Hepatocyte (in vitro differentiated cells): Measurements from ENCODE around the gene ANKRD20A1. TPM values are rescaled to one million over a fixed set of nuclear protein-coding genes. Genes with fewer than 3 reads are reported as not detected.
"Not testable (repeated sequence)": the region's sequence is repeated elsewhere in the genome, so short reads cannot be mapped to it uniquely, and the experiment has no call there.

Experiments
- DNase-seq: peaks from one replicate; pipeline ENCODE4 v3.0.0-alpha.2; 2016; ENCODE audit warnings: low spot score
- H2AFZ ChIP-seq: fragments of 200-600 bp; sonication (generic); 2 replicates; pipeline ENCODE4 v1.6.0; 2016; ENCODE audit warnings: antibody characterized with exemption, mild to moderate bottlenecking
- H3K27ac ChIP-seq: fragments of 200-600 bp; sonication (generic); 2 replicates; pipeline ENCODE4 v1.5.1; 2016; ENCODE audit warnings: mild to moderate bottlenecking
- H3K27me3 ChIP-seq: fragments of 200-600 bp; sonication (generic); 2 replicates; pipeline ENCODE4 v1.6.1; 2016
- H3K36me3 ChIP-seq: fragments of 200-600 bp; sonication (generic); replicated peaks from 2 replicates; pipeline ENCODE4 v1.5.1; 2016; ENCODE audit warnings: low read depth; ENCODE audit not compliant: insufficient read depth
- H3K4me1 ChIP-seq: fragments of 200-600 bp; sonication (generic); 2 replicates; pipeline ENCODE4 v1.5.1; 2016; ENCODE audit warnings: mild to moderate bottlenecking, moderate library complexity; ENCODE audit not compliant: insufficient read depth
- H3K4me2 ChIP-seq: fragments of 200-600 bp; sonication (generic); 2 replicates; pipeline ENCODE4 v1.6.0; 2016
- H3K4me3 ChIP-seq: fragments of 200-600 bp; sonication (generic); 2 replicates; pipeline ENCODE4 v1.5.1; 2016; ENCODE audit warnings: mild to moderate bottlenecking
- H3K79me2 ChIP-seq: fragments of 200-600 bp; sonication (generic); 2 replicates; pipeline ENCODE4 v1.6.0; 2017; ENCODE audit warnings: mild to moderate bottlenecking
- H3K9me2 ChIP-seq: fragments of 200-600 bp; sonication (generic); replicated peaks from 2 replicates; pipeline ENCODE4 v1.6.0; 2017; ENCODE audit warnings: mild to moderate bottlenecking; ENCODE audit not compliant: insufficient read depth
- H3K9me3 ChIP-seq: fragments of 200-600 bp; sonication (generic); 2 replicates; pipeline ENCODE4 v1.5.1; 2016; ENCODE audit warnings: low read depth, mild to moderate bottlenecking
- H4K20me1 ChIP-seq: fragments of 200-600 bp; sonication (generic); 2 replicates; pipeline ENCODE4 v1.6.0; 2016; ENCODE audit warnings: mild to moderate bottlenecking; ENCODE audit not compliant: insufficient read depth, poor library complexity, severe bottlenecking
- WGBS: methylation state at CpG from one replicate; pipeline ENCODE4 v1.1.6; 2016; ENCODE audit warnings: low lambda C conversion rate; ENCODE audit errors: missing lambda C conversion rate; 5-methylcytosine and 5-hydroxymethylcytosine counted together
- polyA plus RNA-seq: library from polyadenylated mRNA; unstranded; fragments of >200 nt; fragmentation: Nextera tagmentation; extraction: Ambion mirVana; gene quantifications from 2 replicates; pipeline ENCODE4 v1.2.1, GENCODE V29; 2016
- small RNA-seq: library from RNA; depleted of rRNA; stranded (forward); fragments of <200 nt; gene quantifications from one replicate; pipeline ENCODE3, GENCODE V24; 2014
- total RNA-seq: library from RNA; depleted of rRNA; stranded (reverse); fragments of >200 nt; gene quantifications from 2 replicates; pipeline ENCODE4 v1.2.3, GENCODE V29; 2014

ANKRD20A1 gene
- 0.27 and 0.48 TPM in 2 replicates for total RNA-seq
- polyA plus RNA-seq = 0.27 and 1.9 TPM in 2 replicates

DNA sequence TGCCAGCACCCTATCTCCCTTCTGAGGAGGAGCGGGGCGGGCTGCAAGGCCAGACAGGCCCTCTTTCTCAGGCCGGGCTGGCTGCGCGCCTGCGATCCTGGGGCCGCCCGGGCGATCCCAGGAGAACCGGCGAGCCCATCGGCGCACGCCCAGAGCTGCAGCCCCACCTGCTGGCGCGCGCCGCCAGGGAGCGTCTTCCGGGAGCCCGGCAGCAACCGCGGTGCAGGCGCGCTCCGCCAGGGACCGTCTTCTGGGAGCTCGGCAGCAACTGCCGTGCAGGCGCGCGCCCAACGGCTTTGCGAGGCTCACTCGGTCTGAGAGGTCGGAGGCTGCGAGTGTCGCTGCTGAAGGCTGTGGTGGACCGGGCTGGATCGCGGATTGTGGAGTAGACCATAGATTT, at the start of gene ANKRD20A1:
TSS of gene ANKRD20A1 (plus strand) at position 61 of the 400 bp plus-strand sequence. CDS start 496 bp downstream, outside the sequence.
- not testable (repeated sequence) for H3K9me3 ChIP-seq, H3K4me3 ChIP-seq, H2AFZ ChIP-seq, H3K4me1 ChIP-seq, H3K36me3 ChIP-seq, H4K20me1 ChIP-seq, H3K4me2 ChIP-seq, H3K27me3 ChIP-seq, DNase-seq, H3K27ac ChIP-seq, H3K79me2 ChIP-seq, H3K9me2 ChIP-seq
- no CpG with 5 or more reads among the region's 41 CpGs for WGBS

DNA sequence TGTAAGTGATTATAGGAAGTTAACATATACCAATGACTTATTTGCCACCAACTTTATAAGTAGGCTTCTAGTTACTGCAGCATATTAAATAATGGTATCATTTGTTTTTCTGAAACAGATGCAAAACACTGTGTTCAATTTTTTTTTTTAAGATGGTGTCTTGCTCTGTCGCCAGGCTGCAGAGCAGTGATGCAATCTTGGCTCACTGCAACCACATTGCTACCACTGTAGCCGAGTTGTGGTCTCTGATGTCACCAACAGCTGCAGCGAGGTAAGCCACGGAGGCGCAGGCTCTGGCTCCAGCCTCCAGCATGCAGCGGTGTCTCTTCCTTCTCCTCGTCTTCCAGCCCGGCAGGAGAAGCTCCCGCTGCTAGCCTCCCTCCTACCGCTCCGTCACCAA, 26.6 kb upstream of the ANKRD20A1 start:
- not testable (repeated sequence) for H3K4me3 ChIP-seq, H3K36me3 ChIP-seq, H3K4me1 ChIP-seq, H3K27ac ChIP-seq, H3K4me2 ChIP-seq, H3K27me3 ChIP-seq, H3K79me2 ChIP-seq, H4K20me1 ChIP-seq, H3K9me2 ChIP-seq, H2AFZ ChIP-seq, H3K9me3 ChIP-seq, DNase-seq
- 74% methylated on average over 4 of the region's 11 CpGs for WGBS

Small RNA genes lying within 50 kb of the gene (small RNA-seq; reads per million reads assigned to genes)
- gene RNU6-368P = not detected
